ENCODE results near the gene LRIF1. TPM values are rescaled to one million over a fixed set of nuclear protein-coding genes. Genes with fewer than 3 reads are reported as not detected.

Gene LRIF1, protein sequence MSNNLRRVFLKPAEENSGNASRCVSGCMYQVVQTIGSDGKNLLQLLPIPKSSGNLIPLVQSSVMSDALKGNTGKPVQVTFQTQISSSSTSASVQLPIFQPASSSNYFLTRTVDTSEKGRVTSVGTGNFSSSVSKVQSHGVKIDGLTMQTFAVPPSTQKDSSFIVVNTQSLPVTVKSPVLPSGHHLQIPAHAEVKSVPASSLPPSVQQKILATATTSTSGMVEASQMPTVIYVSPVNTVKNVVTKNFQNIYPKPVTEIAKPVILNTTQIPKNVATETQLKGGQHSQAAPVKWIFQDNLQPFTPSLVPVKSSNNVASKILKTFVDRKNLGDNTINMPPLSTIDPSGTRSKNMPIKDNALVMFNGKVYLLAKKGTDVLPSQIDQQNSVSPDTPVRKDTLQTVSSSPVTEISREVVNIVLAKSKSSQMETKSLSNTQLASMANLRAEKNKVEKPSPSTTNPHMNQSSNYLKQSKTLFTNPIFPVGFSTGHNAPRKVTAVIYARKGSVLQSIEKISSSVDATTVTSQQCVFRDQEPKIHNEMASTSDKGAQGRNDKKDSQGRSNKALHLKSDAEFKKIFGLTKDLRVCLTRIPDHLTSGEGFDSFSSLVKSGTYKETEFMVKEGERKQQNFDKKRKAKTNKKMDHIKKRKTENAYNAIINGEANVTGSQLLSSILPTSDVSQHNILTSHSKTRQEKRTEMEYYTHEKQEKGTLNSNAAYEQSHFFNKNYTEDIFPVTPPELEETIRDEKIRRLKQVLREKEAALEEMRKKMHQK
- 14.0 and 17.9 TPM in 2 replicates for total RNA-seq

GRCh38 chr1:110963691-110964454, at the start of gene LRIF1:
LRIF1 (minus strand) TSS chr1:110963922; CDS start chr1:110963688, 234 bp downstream.

Other genes with a start within 250 kb of the LRIF1 start
- 0.14 TPM in 1 of 2 replicates, not detected in the other for gene CD53, start 90.8 kb downstream of the LRIF1 start, total RNA-seq
- gene DRAM2, start 176.2 kb upstream of the LRIF1 start, total RNA-seq = 54.0 and 60.8 TPM in 2 replicates
- gene CEPT1, start 176.3 kb upstream of the LRIF1 start, total RNA-seq = 24.7 and 33.6 TPM in 2 replicates
- 1.7 and 5.3 TPM in 2 replicates for gene DENND2D, start 236.7 kb upstream of the LRIF1 start, total RNA-seq